ENCODE measurements around the gene SNRPB.

DNA sequence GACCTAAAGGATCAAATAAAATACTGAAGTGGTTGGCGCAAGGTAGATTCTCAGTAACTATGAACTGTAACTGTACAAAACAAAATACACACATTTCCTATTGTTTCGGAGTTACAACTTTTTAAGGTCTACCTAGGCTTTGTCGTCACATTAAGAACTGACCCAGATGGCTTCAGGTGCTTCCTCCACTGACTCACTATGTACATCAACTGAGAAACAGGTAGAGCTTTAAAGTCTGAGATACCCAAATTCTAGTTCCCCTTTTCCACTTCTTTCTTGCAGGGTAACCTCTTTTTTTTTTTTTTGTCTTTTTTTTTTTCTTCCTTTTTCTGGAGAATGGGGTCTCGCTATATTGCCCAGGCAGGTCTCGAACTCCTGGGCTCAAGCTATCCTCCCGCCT lies 5.5 kb downstream of the SNRPB start:
- TF ChIP-seq CTCF (conservative IDR thresholded peaks at IDR 0.05; ENCODE audit: low read depth in 2 of 2) (no peak), STAT1 (IDR thresholded peaks at IDR 0.05; ENCODE audit: unreplicated experiment) (no peak), POLR2AphosphoS5 (IDR thresholded peaks at IDR 0.05; ENCODE audit: low read depth) (no peak), REST (IDR thresholded peaks at IDR 0.05; ENCODE audit: unreplicated experiment) (no peak), EZH2phosphoT487 (IDR thresholded peaks at IDR 0.05; ENCODE audit: unreplicated experiment) (no peak), CREB1 (CRISPR knock-in tag; IDR thresholded peaks at IDR 0.05; ENCODE audit: low read depth) (no peak), EZH2 (IDR thresholded peaks at IDR 0.05; ENCODE audit: low read depth, unreplicated experiment) (no peak), ETS1 (IDR thresholded peaks at IDR 0.05) (no peak), NANOG (IDR thresholded peaks at IDR 0.05; ENCODE audit: borderline replicate concordance) (no peak), ZNF462 (CRISPR knock-in tag; IDR thresholded peaks at IDR 0.05) (no peak), ZNF114 (CRISPR knock-in tag; IDR thresholded peaks at IDR 0.05) (no peak), JUNB (IDR thresholded peaks at IDR 0.05; ENCODE audit: unreplicated experiment) (no peak)
